Measurements from ENCODE around the gene AFDN. TPM values are rescaled to one million over a fixed set of nuclear protein-coding genes. Genes with fewer than 3 reads are reported as not detected.

AFDN gene
- total and polyA plus RNA-seq, 3 donors from 2014 or later = 87.6 to 333 (median 291) TPM

DNA sequence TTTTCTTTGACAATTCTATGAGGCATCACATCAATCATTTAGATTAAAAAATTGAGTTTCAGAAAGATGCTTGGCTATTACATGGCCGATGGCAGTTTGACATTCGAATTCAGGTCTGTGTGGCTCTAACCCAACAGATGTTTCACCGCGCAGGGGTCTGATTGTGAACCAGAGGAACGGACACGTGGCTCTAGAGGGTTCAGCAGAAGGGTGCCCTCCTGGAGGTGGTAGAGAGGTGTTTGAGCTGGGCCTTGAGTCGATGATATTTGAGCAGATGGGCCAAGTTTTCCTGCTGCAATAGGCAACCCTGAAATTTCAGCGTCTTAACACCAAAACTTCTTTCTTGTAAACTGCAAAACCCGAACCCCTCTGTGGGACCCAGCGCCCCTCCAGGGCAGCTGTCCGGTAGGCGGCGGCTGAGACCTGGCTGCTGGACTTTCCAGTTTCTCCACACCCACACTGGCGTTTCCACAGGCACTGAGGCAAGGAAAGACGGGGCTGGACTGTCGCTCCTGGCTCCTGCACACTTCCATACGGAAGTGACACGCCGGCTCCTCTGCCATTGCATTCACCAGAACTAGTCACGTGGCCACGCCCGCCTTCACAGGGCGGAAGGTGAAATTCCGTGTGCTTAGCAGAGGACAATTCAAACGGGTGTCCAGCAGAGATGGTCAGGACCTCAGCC is 11.3 kb upstream of the AFDN start:
- no peak for TF ChIP-seq POLR2A (IDR thresholded peaks at IDR 0.05)
- TF ChIP-seq, protein P1, sequence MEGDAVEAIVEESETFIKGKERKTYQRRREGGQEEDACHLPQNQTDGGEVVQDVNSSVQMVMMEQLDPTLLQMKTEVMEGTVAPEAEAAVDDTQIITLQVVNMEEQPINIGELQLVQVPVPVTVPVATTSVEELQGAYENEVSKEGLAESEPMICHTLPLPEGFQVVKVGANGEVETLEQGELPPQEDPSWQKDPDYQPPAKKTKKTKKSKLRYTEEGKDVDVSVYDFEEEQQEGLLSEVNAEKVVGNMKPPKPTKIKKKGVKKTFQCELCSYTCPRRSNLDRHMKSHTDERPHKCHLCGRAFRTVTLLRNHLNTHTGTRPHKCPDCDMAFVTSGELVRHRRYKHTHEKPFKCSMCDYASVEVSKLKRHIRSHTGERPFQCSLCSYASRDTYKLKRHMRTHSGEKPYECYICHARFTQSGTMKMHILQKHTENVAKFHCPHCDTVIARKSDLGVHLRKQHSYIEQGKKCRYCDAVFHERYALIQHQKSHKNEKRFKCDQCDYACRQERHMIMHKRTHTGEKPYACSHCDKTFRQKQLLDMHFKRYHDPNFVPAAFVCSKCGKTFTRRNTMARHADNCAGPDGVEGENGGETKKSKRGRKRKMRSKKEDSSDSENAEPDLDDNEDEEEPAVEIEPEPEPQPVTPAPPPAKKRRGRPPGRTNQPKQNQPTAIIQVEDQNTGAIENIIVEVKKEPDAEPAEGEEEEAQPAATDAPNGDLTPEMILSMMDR (IDR thresholded peaks at IDR 0.05) = no peak
- no peaks in the 10 kb centered on the region for H3K36me3 ChIP-seq (ENCODE audit: low read depth, missing control alignments)
- 57 to 69% methylated on average over 22 to 25 of the region's 25 CpGs for WGBS, 2 donors
- DNase-seq = no peak
- H3K27me3 ChIP-seq = no peaks in the 10 kb centered on the region
- H3K27ac ChIP-seq = no peak overlapping the region
- H3K4me3 ChIP-seq = peak overlapping the region in 1 of 2 donors; percentile 19
- no peaks in the 10 kb centered on the region for H3K4me1 ChIP-seq
- H3K9me3 ChIP-seq = no peaks in the 10 kb centered on the region
- intact Hi-C loops (cut with DNase I; ENCODE audit: low total_unique reads) = no loop called here

DNA sequence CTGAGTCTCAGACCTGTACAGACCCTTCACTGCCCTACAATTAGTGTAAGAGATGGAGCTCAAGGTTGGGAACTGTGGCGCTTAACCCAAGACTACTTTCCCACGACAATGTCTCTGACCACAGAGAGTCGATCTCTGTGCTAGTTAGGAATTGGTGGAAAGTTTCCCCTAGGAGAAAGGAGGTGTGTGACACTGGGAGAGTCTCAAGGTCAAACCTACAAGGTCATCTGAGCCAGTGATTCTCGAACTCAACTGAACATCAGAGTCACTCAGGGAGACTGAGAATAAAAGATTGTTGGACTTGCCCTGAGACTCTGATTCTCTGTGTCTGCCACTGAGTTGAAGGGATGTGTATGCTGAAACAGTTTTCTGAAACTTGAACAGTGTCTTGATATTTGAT is 9.7 kb upstream of the AFDN start:
- no peak overlapping the region for H3K27ac ChIP-seq
- WGBS, 2 donors = 76 to 93% methylated on average over 4 of the region's 4 CpGs
- H3K9me3 ChIP-seq = no peaks in the 10 kb centered on the region
- DNase-seq = no peak
- intact Hi-C loops (cut with DNase I; ENCODE audit: low total_unique reads) = no loop called here
- H3K36me3 ChIP-seq (ENCODE audit: low read depth, missing control alignments) = no peaks in the 10 kb centered on the region
- TF ChIP-seq, protein P1 (IDR thresholded peaks at IDR 0.05) = no peak
- no peak for TF ChIP-seq POLR2A (IDR thresholded peaks at IDR 0.05)
- H3K4me1 ChIP-seq = no peaks in the 10 kb centered on the region
- H3K4me3 ChIP-seq = no peak overlapping the region
- H3K27me3 ChIP-seq = no peaks in the 10 kb centered on the region

DNA sequence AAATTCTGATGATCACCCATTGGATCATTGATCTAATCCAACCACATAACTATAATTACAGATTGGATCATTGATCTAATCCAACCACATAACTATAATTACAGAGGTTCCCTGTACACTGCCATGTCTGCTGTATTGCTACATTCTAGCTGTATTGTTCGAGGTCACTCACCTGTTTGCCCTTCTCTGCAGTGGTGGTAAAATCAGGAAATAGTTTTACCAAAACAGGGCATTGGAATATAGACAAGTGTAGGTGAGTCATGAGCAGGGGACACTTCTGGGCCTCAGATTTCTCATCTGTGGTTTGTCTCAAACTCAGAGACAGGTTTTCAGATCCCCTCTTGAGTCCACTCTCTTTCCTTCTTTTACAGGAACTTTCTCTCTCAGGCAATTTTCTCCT is 9.0 kb upstream of the AFDN start:
- DNase-seq = no peak
- TF ChIP-seq, protein P1 (IDR thresholded peaks at IDR 0.05) = no peak
- no peak for TF ChIP-seq POLR2A (IDR thresholded peaks at IDR 0.05)
- intact Hi-C loops (cut with DNase I; ENCODE audit: low total_unique reads) = no loop called here
- Histone ChIP-seq H3K4me3 (no peak overlapping the region), H3K9me3 (no peaks in the 10 kb centered on the region), H3K27ac (no peak overlapping the region), H3K36me3 (ENCODE audit: low read depth, missing control alignments) (no peaks in the 10 kb centered on the region), H3K4me1 (no peaks in the 10 kb centered on the region), H3K27me3 (no peaks in the 10 kb centered on the region)
- 95% methylated on average over 1 of the region's 1 CpG for WGBS, 2 donors

DNA sequence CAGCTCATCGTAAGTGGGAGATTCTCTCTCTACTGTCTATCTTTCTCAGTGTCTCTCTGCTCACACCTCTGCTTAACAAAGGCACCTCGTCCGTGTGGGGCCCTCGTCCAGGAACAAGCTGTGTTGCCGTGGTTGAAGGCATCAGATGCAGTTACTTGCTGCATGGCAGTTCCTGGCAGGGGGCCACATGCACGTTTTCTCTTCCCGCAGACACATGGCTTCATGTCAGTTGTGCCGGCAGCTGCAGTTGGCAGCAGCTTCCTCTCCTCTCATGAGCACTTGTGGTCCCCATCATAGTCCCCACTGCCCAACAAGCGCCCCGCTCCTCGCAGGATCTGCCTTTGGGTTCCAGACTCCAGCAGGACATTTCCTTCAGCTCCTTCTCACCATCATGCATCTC is 7.1 kb upstream of the AFDN start:
- Histone ChIP-seq H3K36me3 (ENCODE audit: low read depth, missing control alignments) (no peaks in the 10 kb centered on the region), H3K4me3 (no peak overlapping the region), H3K27me3 (no peaks in the 10 kb centered on the region), H3K9me3 (no peaks in the 10 kb centered on the region), H3K4me1 (no peaks in the 10 kb centered on the region), H3K27ac (no peak overlapping the region)
- WGBS, 2 donors = 61 to 79% methylated on average over 11 of the region's 11 CpGs
- no peak for DNase-seq
- TF ChIP-seq, protein P1 (IDR thresholded peaks at IDR 0.05) = no peak
- TF ChIP-seq POLR2A (IDR thresholded peaks at IDR 0.05) = no peak
- intact Hi-C loops (cut with DNase I; ENCODE audit: low total_unique reads) = no loop called here

DNA sequence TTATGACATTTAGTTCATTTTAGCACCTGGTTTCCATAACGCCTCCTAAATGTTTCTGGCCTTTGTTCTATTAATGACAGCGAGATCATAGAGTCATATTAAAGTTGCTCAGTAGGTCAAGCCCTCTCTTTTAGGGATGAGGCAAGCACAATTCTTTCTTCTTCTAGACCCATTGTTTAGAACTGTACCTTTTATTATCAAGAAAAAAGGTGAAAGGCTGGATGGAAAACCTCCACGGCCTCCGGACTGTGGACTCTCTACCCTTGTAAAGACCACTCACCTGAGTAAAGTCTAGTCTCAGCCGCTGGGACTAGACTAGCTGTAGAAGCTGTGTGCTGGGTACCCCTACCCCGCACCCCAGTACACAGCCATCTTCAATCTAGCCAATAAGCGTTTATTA is 6.0 kb upstream of the AFDN start:
- intact Hi-C loops (cut with DNase I; ENCODE audit: low total_unique reads) = no loop called here
- DNase-seq = no peak
- H3K4me3 ChIP-seq = no peak overlapping the region
- H3K27me3 ChIP-seq = no peaks in the 10 kb centered on the region
- no peaks in the 10 kb centered on the region for H3K4me1 ChIP-seq
- H3K9me3 ChIP-seq = no peaks in the 10 kb centered on the region
- WGBS, 2 donors = 77 to 83% methylated on average over 7 of the region's 7 CpGs
- no peaks in the 10 kb centered on the region for H3K36me3 ChIP-seq (ENCODE audit: low read depth, missing control alignments)
- no peak overlapping the region for H3K27ac ChIP-seq
- no peak for TF ChIP-seq POLR2A (IDR thresholded peaks at IDR 0.05)
- TF ChIP-seq, protein P1 (IDR thresholded peaks at IDR 0.05) = no peak
